Brain pericyte (primary cell): ENCODE results near the gene PPM1M.

ENCODE experiments used
- DNase-seq: peaks from one replicate; pipeline ENCODE4 v3.0.0-alpha.2; 2012; ENCODE audit warnings: low read depth, low spot score

PPM1M gene

DNA sequence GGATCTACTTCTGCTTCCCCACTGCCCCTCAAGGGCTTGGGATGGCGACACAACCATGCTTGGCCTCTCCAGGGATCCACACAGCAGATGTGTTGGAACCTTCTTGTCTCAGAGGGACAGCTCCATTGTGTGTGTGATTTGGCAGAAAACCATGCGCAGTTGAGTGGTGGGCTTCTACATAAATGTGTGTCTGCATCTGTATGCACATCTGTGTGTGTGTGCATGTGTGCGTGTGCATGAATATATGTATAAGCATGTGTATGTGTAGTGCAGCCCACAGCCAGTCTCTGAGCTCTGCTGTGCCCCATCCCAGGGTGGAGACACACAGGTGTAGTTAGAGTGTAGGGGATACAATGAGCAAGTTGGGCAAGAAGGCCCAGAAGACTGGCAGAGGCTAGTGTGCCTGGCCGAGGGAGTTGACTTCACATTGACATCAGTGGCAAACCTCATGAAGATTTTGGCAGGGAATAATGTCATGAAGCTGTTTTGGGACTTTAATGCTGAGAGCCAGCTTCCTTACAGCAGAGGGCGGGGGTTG, 50.2 kb downstream of the PPM1M start:
- DNase-seq = no peak

DNA sequence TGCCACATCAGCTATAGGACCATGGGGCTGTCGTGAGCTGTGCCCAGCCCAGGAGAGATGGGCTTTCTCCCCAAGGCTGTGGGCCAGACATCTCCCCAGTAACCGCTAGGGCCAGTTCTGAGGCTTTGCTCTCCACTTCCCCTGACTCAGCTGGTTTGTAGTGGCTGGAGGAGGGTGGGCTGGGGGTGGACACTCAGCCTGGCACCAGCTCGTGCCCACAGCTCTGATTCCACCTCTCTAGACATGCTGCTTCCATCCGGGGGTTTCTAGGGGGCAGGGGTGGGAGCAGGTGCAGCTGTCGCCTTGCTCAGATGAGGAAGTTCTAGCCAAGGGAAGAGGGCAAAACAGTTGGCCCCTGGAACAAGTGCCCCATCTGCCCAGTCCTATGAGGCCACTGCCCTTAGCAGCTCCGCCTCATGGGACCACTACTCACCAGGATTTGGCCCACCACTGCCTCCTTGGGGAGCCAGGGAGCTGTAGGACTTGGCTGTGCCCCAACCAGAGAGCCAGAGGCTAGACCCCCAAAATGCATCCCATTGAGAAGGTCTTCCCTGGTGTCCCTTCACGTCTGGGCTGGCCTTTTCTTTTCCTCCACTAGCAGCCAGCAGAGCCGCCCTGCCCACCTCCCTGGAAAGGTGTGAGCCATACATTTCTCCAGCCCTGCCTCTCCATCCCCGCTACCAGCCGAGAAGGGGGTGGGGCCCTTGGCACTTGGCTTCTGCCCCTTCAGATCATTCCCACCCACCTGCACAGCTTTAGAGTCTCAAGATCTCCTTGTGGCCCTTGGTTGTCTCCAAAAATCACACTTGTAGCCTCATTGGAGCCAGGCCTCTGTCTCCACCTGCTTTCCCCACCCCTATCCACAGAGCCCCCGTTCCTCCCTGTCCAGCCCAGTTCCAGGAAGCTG, 51.9 kb downstream of the PPM1M start:
- DNase-seq = no peak

DNA sequence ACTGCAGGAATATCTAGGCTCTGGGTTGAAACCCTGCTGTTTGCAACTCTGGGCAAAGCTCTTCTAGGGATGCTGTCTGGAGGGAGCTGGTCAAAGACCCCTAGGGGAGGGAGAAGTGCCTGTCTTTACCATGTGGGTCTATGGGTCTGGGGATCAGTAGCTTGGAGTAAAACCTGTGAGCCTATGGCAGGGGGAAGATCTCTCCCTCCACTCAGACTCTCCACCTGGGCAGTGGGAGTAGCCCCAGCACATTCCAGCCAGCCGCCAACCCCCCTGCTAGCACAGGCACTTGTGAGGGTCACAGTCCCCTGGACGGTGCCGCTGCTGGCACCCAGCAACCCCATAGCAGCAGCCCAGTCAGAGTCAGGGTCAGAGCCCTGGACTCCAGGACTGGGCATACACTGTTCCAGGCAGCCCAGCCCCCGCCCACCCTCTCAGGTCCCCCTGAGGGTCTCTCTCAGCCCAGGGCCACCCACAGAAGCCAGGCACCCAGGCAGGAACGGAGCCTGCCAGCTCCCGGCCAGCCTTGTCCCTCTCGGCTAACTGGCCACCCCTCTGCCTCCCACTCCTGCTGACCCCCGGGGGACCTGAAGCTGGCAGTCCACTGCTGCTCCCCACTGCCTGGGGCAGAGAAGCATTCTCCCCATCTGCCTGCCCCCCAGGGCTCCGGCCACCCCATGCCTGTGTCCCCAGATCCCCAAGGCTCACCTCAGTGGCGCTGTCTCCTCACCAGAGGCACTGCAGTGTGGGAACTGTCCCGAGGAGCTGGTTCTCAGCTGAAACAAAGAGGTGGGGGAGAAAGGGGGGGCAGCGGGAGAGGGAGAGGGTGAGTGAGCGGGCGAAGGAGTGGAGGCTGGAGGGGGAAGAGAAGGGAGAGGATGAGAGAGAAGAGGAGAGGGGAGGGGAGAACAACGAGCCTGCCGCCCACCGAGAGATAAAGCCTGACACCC, 52.9 kb downstream of the PPM1M start:
- no peak for DNase-seq

DNA sequence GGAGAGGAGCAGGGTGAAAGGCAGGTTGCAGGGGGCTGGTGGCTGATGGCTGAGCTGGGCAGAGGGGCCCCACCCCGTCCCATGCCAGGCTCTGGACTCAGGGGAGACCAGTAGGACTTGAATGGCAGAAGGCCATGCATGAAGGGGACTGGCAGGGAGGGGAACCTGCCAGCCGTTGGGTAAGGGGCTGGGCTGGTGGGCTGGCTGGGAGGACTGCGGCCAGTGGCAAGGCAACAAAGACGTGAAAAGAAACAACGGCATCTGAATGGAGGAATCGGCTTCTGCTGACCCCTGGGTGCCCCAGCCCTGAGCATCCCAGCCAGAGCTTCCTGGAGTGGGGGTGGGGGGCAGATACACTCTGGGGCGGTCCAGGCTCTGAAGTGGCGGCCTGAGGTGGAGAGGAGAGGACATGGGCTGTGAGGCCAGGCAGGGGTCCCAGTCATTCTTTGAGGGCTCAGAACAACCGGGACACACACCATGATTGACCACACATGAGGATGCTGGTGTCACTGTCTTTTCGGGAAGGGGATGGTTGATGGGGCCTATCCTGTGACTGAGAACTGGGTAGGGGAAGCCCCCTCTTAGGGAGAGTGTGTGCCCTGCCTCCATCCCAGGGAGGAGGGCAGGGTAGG, 53.8 kb downstream of the PPM1M start:
- DNase-seq = no peak
